ENCODE results near the gene DLEC1.

DLEC1 gene

GRCh38 chr3:38130631-38131065 is 91.6 kb downstream of the DLEC1 start:
- no peak for ATAC-seq (ENCODE audit: insufficient read depth, low read depth)

GRCh38 chr3:38131621-38132369 is 92.8 kb downstream of the DLEC1 start:
- Histone ChIP-seq H4K20me1 (ENCODE audit: insufficient read depth, low read length) (peaks cover 3% of the 10 kb centered on the region), H3K27me3 (ENCODE audit: insufficient read depth, low read length, poor library complexity) (no peaks in the 10 kb centered on the region), H3K4me3 (ENCODE audit: low read depth in 1 of 2, low read length in 2 of 2) (no peak overlapping the region), H3K27ac (ENCODE audit: low read length) (no peak overlapping the region), H3K9me3 (ENCODE audit: insufficient read depth, low read length, severe bottlenecking) (no peaks in the 10 kb centered on the region), H3K36me3 (ENCODE audit: insufficient read depth, low read length) (peaks cover 84% of the 10 kb centered on the region), H3K79me2 (ENCODE audit: insufficient read depth, low read length) (peaks cover 20% of the 10 kb centered on the region), H2AFZ (ENCODE audit: low read depth, low read length) (no peak overlapping the region), H3K4me2 (ENCODE audit: insufficient read depth, low read length) (no peak overlapping the region), H3K4me1 (ENCODE audit: insufficient read depth, low read length) (peaks cover 19% of the 10 kb centered on the region), H3K9ac (ENCODE audit: low read depth, low read length) (no peak overlapping the region)
- DNase-seq (no peak), ATAC-seq (ENCODE audit: insufficient read depth, low read depth) (peak; percentile 40; the same call in 1 of the 3 replicates)
- no peak for TF ChIP-seq EZH2 (IDR thresholded peaks at IDR 0.05; ENCODE audit: borderline replicate concordance, low read depth, low read length, severe bottlenecking)
- peak; percentile 40 for TF ChIP-seq CTCF (IDR thresholded peaks at IDR 0.05; ENCODE audit: borderline replicate concordance, extremely low read depth, low read length, poor library complexity, severe bottlenecking)

More at GRCh38 chr3:38130631-38131065, 91.6 kb downstream of the DLEC1 start:
- peaks cover 11% of the 10 kb centered on the region for H3K4me1 ChIP-seq (ENCODE audit: insufficient read depth, low read length)
- no peak for DNase-seq
- H3K27me3 ChIP-seq (ENCODE audit: insufficient read depth, low read length, poor library complexity) = no peaks in the 10 kb centered on the region
- H2AFZ ChIP-seq (ENCODE audit: low read depth, low read length) = no peak overlapping the region
- H4K20me1 ChIP-seq (ENCODE audit: insufficient read depth, low read length) = peaks cover 6% of the 10 kb centered on the region
- H3K4me3 ChIP-seq (ENCODE audit: low read depth in 1 of 2, low read length in 2 of 2) = no peak overlapping the region
- peaks cover 9% of the 10 kb centered on the region for H3K79me2 ChIP-seq (ENCODE audit: insufficient read depth, low read length)
- H3K9ac ChIP-seq (ENCODE audit: low read depth, low read length) = no peak overlapping the region
- no peak overlapping the region for H3K27ac ChIP-seq (ENCODE audit: low read length)
- TF ChIP-seq EZH2 (IDR thresholded peaks at IDR 0.05; ENCODE audit: borderline replicate concordance, low read depth, low read length, severe bottlenecking) = no peak
- no peak for TF ChIP-seq CTCF (IDR thresholded peaks at IDR 0.05; ENCODE audit: borderline replicate concordance, extremely low read depth, low read length, poor library complexity, severe bottlenecking)
- no peaks in the 10 kb centered on the region for H3K9me3 ChIP-seq (ENCODE audit: insufficient read depth, low read length, severe bottlenecking)
- H3K4me2 ChIP-seq (ENCODE audit: insufficient read depth, low read length) = no peak overlapping the region
- peaks cover 96% of the 10 kb centered on the region for H3K36me3 ChIP-seq (ENCODE audit: insufficient read depth, low read length)

GRCh38 chr3:38133209-38133556 is 94.2 kb downstream of the DLEC1 start:
- Histone ChIP-seq H3K27me3 (ENCODE audit: insufficient read depth, low read length, poor library complexity) (no peaks in the 10 kb centered on the region), H3K4me3 (ENCODE audit: low read depth in 1 of 2, low read length in 2 of 2) (no peak overlapping the region), H3K9ac (ENCODE audit: low read depth, low read length) (no peak overlapping the region), H3K4me1 (ENCODE audit: insufficient read depth, low read length) (peaks cover 28% of the 10 kb centered on the region), H3K9me3 (ENCODE audit: insufficient read depth, low read length, severe bottlenecking) (no peaks in the 10 kb centered on the region), H3K36me3 (ENCODE audit: insufficient read depth, low read length) (peaks cover 71% of the 10 kb centered on the region), H2AFZ (ENCODE audit: low read depth, low read length) (no peak overlapping the region), H3K4me2 (ENCODE audit: insufficient read depth, low read length) (no peak overlapping the region), H3K27ac (ENCODE audit: low read length) (no peak overlapping the region), H4K20me1 (ENCODE audit: insufficient read depth, low read length) (peaks cover 3% of the 10 kb centered on the region), H3K79me2 (ENCODE audit: insufficient read depth, low read length) (peaks cover 26% of the 10 kb centered on the region)
- no peak for DNase-seq
- no peak for ATAC-seq (ENCODE audit: insufficient read depth, low read depth)
- no peak for TF ChIP-seq EZH2 (IDR thresholded peaks at IDR 0.05; ENCODE audit: borderline replicate concordance, low read depth, low read length, severe bottlenecking)
- no peak for TF ChIP-seq CTCF (IDR thresholded peaks at IDR 0.05; ENCODE audit: borderline replicate concordance, extremely low read depth, low read length, poor library complexity, severe bottlenecking)
